ENCODE results near the gene ADGB. TPM values are rescaled to one million over a fixed set of nuclear protein-coding genes. Genes with fewer than 3 reads are reported as not detected.
A peak's percentile ranks its signal among the peaks of the same experiment; 100 is the strongest.

ADGB gene
- total and polyA plus RNA-seq, 9 of the 15 experiments (the other 6 are each of a cell fraction or from before 2014, with no cell fraction given) = not detected

GRCh38 chr6:146854521-146855255, 255.9 kb downstream of the ADGB start (continued):
- TF ChIP-seq, protein P1, sequence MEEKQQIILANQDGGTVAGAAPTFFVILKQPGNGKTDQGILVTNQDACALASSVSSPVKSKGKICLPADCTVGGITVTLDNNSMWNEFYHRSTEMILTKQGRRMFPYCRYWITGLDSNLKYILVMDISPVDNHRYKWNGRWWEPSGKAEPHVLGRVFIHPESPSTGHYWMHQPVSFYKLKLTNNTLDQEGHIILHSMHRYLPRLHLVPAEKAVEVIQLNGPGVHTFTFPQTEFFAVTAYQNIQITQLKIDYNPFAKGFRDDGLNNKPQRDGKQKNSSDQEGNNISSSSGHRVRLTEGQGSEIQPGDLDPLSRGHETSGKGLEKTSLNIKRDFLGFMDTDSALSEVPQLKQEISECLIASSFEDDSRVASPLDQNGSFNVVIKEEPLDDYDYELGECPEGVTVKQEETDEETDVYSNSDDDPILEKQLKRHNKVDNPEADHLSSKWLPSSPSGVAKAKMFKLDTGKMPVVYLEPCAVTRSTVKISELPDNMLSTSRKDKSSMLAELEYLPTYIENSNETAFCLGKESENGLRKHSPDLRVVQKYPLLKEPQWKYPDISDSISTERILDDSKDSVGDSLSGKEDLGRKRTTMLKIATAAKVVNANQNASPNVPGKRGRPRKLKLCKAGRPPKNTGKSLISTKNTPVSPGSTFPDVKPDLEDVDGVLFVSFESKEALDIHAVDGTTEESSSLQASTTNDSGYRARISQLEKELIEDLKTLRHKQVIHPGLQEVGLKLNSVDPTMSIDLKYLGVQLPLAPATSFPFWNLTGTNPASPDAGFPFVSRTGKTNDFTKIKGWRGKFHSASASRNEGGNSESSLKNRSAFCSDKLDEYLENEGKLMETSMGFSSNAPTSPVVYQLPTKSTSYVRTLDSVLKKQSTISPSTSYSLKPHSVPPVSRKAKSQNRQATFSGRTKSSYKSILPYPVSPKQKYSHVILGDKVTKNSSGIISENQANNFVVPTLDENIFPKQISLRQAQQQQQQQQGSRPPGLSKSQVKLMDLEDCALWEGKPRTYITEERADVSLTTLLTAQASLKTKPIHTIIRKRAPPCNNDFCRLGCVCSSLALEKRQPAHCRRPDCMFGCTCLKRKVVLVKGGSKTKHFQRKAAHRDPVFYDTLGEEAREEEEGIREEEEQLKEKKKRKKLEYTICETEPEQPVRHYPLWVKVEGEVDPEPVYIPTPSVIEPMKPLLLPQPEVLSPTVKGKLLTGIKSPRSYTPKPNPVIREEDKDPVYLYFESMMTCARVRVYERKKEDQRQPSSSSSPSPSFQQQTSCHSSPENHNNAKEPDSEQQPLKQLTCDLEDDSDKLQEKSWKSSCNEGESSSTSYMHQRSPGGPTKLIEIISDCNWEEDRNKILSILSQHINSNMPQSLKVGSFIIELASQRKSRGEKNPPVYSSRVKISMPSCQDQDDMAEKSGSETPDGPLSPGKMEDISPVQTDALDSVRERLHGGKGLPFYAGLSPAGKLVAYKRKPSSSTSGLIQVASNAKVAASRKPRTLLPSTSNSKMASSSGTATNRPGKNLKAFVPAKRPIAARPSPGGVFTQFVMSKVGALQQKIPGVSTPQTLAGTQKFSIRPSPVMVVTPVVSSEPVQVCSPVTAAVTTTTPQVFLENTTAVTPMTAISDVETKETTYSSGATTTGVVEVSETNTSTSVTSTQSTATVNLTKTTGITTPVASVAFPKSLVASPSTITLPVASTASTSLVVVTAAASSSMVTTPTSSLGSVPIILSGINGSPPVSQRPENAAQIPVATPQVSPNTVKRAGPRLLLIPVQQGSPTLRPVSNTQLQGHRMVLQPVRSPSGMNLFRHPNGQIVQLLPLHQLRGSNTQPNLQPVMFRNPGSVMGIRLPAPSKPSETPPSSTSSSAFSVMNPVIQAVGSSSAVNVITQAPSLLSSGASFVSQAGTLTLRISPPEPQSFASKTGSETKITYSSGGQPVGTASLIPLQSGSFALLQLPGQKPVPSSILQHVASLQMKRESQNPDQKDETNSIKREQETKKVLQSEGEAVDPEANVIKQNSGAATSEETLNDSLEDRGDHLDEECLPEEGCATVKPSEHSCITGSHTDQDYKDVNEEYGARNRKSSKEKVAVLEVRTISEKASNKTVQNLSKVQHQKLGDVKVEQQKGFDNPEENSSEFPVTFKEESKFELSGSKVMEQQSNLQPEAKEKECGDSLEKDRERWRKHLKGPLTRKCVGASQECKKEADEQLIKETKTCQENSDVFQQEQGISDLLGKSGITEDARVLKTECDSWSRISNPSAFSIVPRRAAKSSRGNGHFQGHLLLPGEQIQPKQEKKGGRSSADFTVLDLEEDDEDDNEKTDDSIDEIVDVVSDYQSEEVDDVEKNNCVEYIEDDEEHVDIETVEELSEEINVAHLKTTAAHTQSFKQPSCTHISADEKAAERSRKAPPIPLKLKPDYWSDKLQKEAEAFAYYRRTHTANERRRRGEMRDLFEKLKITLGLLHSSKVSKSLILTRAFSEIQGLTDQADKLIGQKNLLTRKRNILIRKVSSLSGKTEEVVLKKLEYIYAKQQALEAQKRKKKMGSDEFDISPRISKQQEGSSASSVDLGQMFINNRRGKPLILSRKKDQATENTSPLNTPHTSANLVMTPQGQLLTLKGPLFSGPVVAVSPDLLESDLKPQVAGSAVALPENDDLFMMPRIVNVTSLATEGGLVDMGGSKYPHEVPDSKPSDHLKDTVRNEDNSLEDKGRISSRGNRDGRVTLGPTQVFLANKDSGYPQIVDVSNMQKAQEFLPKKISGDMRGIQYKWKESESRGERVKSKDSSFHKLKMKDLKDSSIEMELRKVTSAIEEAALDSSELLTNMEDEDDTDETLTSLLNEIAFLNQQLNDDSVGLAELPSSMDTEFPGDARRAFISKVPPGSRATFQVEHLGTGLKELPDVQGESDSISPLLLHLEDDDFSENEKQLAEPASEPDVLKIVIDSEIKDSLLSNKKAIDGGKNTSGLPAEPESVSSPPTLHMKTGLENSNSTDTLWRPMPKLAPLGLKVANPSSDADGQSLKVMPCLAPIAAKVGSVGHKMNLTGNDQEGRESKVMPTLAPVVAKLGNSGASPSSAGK (IDR thresholded peaks at IDR 0.05) = 0 out of 2 replicates have a peak, but pooled peaks have one; percentile 13
- 0 out of 2 replicates have a peak, but pooled peaks have one; percentile 48 for TF ChIP-seq ZBTB17 (CRISPR knock-in tag; IDR thresholded peaks at IDR 0.05)
- peak; percentile 61; the same call in 1 of the 2 replicates for TF ChIP-seq ZNF212 (CRISPR knock-in tag; IDR thresholded peaks at IDR 0.05)
- TF ChIP-seq ELF2 (CRISPR knock-in tag; IDR thresholded peaks at IDR 0.05) = 0 out of 2 replicates have a peak, but pooled peaks have one; percentile 33
- peak; percentile 45; the same call in 1 of the 2 replicates for TF ChIP-seq ZNF57 (CRISPR knock-in tag; IDR thresholded peaks at IDR 0.05)
- TF ChIP-seq, protein P2, sequence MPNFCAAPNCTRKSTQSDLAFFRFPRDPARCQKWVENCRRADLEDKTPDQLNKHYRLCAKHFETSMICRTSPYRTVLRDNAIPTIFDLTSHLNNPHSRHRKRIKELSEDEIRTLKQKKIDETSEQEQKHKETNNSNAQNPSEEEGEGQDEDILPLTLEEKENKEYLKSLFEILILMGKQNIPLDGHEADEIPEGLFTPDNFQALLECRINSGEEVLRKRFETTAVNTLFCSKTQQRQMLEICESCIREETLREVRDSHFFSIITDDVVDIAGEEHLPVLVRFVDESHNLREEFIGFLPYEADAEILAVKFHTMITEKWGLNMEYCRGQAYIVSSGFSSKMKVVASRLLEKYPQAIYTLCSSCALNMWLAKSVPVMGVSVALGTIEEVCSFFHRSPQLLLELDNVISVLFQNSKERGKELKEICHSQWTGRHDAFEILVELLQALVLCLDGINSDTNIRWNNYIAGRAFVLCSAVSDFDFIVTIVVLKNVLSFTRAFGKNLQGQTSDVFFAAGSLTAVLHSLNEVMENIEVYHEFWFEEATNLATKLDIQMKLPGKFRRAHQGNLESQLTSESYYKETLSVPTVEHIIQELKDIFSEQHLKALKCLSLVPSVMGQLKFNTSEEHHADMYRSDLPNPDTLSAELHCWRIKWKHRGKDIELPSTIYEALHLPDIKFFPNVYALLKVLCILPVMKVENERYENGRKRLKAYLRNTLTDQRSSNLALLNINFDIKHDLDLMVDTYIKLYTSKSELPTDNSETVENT (CRISPR knock-in tag; IDR thresholded peaks at IDR 0.05) = peak; percentile 55; the same call in 1 of the 2 replicates
- 0 out of 4 replicates have a peak, but pooled peaks of 1 of the 2 experiments have one; percentile 32 for TF ChIP-seq RAD21 (CRISPR knock-in tag; conservative IDR thresholded peaks at IDR 0.05 in 1 of 2, IDR thresholded peaks at IDR 0.05 in 1 of 2)
- TF ChIP-seq POLR2B (IDR thresholded peaks at IDR 0.05; ENCODE audit: low read depth, partially characterized antibody) = peak; percentile 44
- TF ChIP-seq ZFX (CRISPR knock-in tag; IDR thresholded peaks at IDR 0.05) = peak; percentile 46; the same call in 1 of the 2 replicates
- TF ChIP-seq ZNF311 (CRISPR knock-in tag; IDR thresholded peaks at IDR 0.05) = 0 out of 2 replicates have a peak, but pooled peaks have one; percentile 16
- TF ChIP-seq SOX6 (IDR thresholded peaks at IDR 0.05) = peak; percentile 38; the same call in 1 of the 2 replicates
